ENCODE measurements around the gene NOB1.

NOB1 gene

GRCh38 chr16:69693916-69694315 is 60.8 kb downstream of the NOB1 start:
- Histone ChIP-seq H3K4me3 (ENCODE audit: low read depth, low read length) (no peak overlapping the region), H3K27me3 (ENCODE audit: control insufficient read depth, insufficient read depth, low read length) (no peaks in the 10 kb centered on the region), H3K36me3 (ENCODE audit: control insufficient read depth, insufficient read depth, low read length) (peaks cover 23% of the 10 kb centered on the region), H3K9me3 (ENCODE audit: control insufficient read depth, insufficient read depth, low read length) (no peaks in the 10 kb centered on the region), H3K4me1 (ENCODE audit: control insufficient read depth, insufficient read depth, low read length) (no peaks in the 10 kb centered on the region), H3K9ac (ENCODE audit: low read depth, low read length) (no peak overlapping the region)

- no peaks in the 10 kb centered on the region for H3K27me3 ChIP-seq (ENCODE audit: control insufficient read depth, insufficient read depth, low read length)
- peaks cover 23% of the 10 kb centered on the region for H3K36me3 ChIP-seq (ENCODE audit: control insufficient read depth, insufficient read depth, low read length)
- H3K9me3 ChIP-seq (ENCODE audit: control insufficient read depth, insufficient read depth, low read length), result no peaks in the 10 kb centered on the region
- no peak overlapping the region for H3K4me3 ChIP-seq (ENCODE audit: low read depth, low read length)
- no peaks in the 10 kb centered on the region for H3K4me1 ChIP-seq (ENCODE audit: control insufficient read depth, insufficient read depth, low read length)
- H3K9ac ChIP-seq (ENCODE audit: low read depth, low read length), result no peak overlapping the region
Observed at GRCh38 chr16:69691980-69692911, 62.5 kb downstream of the NOB1 start.

All from iPS-15b (cell line).